GM12872 (cell line): Measurements from ENCODE around the gene ZNF691.
A peak's percentile ranks its signal among the peaks of the same experiment; 100 is the strongest.

ENCODE experiments used
- CTCF ChIP-seq: IDR thresholded peaks from 3 replicates; pipeline ENCODE4 v1.5.1; 2011; ENCODE audit warnings: low read depth, mild to moderate bottlenecking, low read length, moderate library complexity; ENCODE audit not compliant: insufficient read depth

ZNF691 gene

GRCh38 chr1:42846257-42847110 is at the start of gene ZNF691:
Gene ZNF691 (plus strand): TSS chr1:42846613. CDS start chr1:42849659, 3,046 bp downstream.
- peak; percentile 36; the same call in 2 of the 3 replicates for TF ChIP-seq CTCF

- no peak for TF ChIP-seq CTCF
Measured at GRCh38 chr1:42797414-42797813, 49.0 kb upstream of the ZNF691 start.

- no peak for TF ChIP-seq CTCF
Measured at GRCh38 chr1:42797979-42798378, 48.4 kb upstream of the ZNF691 start.

GRCh38 chr1:42801832-42802473 is 44.5 kb upstream of the ZNF691 start:
- TF ChIP-seq CTCF: no peak

- TF ChIP-seq CTCF: no peak
Measured at GRCh38 chr1:42806171-42806570, 40.2 kb upstream of the ZNF691 start.

GRCh38 chr1:42806593-42806992 is 39.8 kb upstream of the ZNF691 start:
- no peak for TF ChIP-seq CTCF

GRCh38 chr1:42807056-42807668 is 39.3 kb upstream of the ZNF691 start:
- no peak for TF ChIP-seq CTCF
